NCI-H510A (cell line): Measurements from ENCODE around the gene FAM162B.
"Not testable (repeated sequence)": the region's sequence is repeated elsewhere in the genome, so short reads cannot be mapped to it uniquely, and the experiment has no call there.

Experiments used
- DNase-seq: peaks from one replicate; lab custom pipeline; 2025; lab: John Stamatoyannopoulos, UW

The FAM162B gene

DNA sequence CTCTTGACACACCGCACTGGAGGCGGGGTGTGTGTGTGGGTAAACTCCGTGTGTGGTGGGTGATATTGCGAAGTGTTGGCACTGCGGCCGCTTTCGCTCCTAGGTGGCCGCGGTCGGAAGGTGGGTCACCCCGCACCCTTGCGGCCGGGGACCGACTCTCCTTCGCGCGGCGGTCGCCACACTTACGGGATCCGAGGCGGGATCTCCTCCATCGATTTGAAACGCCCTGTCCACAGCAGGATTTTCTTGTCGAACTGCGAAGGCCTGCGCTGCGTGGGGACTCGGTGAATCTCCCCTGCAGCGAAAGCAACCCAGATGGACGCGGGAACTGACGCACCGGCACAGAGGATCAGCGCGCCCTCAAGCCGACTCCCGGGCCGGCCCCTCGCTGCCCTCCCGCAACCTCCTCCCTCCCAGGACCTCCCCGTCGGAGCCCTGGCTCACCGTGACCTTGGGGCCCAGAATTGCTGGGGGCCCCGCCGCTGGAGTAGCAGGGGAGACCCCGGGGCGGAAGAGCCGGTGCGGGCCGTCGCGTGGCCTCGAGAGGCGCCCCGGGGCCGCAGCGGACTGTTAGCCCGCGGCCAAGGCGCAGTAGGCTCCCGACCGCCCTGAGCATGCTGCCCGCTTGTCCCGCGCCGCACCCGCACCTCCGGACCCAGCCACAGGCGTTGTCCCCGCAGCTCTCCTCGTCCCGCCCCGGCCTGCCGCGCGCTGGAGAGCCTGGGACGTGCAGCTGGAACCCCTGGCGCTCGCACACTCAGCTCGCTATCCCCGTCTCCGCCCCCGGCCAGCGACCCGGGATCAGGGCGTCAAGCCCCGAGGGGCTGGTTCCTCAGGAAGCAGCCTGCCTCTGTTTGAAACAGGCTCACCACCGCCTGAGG, at the start of gene FAM162B:
Gene FAM162B (minus strand): TSS at position 759 of the 881 bp plus-strand sequence. CDS start 143 bp downstream, at position 616.
- no peak for DNase-seq

DNA sequence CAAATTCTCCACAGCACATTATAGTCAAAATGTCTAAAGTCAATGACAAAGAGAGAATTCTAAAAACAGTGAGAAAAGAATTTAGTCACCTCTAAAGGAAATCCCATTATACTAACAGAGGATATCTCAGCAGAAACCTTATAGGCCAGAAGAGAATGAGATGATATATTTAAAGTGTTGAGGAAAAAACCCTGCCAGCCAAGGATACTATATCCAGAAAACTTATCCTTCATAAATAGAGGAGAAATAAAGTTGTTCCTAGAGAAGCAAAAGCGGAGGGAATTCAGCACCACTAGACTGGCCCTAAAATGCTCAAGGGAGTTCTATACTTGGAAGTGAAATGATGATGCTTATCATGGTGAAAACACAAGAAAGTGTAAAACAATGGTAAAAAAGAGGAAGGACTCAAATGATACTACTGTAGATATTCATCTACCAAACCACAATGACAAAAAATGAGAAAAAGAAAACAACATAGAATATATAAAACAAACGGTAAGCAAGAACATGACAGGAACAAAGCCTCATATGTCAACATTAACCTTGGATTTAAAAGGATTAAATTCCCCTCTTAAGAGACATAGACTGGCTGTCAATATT, 46.6 kb upstream of the FAM162B start:
- no peak for DNase-seq

DNA sequence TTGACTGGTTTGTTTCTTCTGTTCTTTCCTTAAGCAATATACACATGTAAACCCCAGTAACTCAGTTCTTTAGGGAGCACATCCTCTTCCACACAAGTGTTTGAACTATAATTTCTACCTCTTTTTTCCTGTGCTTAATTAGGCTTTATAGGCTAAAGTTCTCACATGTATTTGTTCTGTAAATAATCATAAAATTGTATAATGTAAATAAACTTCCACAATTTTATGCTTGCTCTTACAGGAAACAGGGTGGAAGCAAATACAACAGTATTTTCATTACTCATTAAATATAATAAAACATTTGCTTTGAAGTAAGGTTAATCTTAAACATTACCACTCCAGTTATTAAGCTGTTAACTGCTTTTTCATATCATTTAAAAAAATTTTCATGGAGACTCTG, 36.5 kb upstream of the FAM162B start:
- DNase-seq: no peak

DNA sequence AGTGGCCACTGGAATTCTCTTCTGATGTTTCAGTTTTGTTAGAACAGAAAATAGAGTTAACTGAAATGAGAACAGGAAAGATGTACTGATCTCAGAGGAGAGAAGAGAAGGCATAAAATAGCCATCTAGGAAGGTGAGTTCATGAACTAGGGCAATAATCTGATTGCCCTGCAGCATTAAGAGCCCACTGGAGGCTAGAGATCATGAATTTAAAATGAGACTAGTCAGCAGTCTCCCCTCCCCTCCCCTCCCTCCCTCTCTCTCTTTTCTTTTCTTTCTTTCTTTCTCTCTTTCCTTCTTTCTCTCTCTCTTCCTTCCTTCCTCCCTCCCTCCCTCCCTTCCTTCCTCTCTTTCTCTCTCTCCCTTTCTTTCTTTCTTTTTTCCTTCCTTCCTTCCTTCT, 34.4 kb upstream of the FAM162B start:
- DNase-seq: no peak

DNA sequence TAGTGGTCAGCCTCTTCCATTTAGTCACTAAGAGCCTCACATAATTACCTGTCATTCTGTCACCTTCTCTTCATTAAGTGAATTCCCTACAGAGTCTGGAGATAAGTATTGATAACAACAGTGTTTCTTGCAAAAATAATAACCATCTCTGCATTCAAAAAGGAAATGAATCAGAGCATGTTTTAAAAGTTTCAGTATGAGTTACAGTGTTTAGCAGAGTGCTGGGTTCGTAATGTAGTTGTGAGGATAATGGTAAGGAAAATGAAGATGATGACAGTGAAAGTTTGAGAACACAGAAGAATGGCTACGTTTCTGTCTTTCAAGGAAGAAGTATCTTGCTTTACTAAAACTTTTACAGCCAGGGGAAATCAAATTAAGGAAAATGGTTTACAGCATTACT, 32.1 kb upstream of the FAM162B start:
- no peak for DNase-seq

DNA sequence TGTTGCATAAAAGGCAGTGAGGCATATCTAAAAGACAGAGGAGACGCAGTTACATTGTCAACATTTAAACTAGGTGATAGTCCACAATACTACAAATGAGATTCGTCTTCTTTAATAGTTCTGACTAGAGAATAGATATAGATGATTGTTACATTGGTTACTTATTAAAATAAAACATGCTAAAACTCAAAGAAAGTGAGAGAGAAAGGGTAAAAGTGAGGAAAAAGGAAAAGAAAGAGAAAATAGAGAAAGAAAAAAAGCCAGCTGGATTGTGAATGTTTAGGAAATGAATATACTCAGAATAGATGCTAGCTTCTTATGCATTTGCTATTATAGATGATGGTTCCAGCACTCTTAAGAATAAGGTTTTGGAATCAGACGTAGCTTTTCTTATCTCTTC, 27.7 kb upstream of the FAM162B start:
- DNase-seq: no peak

- DNase-seq: no peak
Measured at GRCh38 chr6:116783852-116784251, 18.3 kb upstream of the FAM162B start.

- no peak for DNase-seq
Measured at GRCh38 chr6:116779573-116780164, 14.2 kb upstream of the FAM162B start.

DNA sequence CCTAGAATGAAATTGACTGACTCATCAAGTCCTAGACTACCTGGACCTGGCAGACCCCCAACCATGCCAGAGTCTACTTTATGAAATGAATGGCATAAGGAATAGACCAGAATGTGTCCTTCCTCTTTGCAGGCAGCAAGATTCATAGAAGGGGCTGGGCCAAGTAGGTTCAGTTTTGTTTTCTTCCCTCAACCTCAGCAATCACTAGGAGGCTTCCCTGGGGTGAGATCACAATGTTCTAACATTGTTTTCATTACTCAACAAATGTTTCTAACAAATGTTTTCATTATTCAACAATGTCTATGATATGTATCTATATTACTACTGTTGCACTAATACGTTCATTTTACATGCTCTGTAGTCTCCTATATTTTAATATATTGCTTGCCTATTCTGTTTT, 8.4 kb upstream of the FAM162B start:
- no peak for DNase-seq

- no peak for DNase-seq
Measured at GRCh38 chr6:116772450-116772849, 6.9 kb upstream of the FAM162B start.

DNA sequence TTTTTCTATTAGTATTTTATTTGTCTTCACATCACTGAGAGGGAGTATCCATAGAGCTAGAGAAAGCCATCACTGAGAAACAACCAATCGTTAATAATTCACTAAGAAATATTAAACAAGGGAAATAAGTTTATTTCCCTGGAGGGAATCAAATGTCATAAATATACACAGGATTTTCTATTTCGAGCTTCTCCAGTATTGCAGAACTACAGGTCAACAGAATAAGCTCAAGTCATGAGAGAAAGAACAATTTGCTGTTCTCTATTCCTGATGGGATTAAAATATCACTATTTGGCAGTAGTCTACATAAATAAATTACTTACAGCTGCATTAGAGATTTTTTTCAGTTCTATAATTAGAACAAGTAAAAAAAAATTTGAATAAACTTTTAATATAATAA, 2.2 kb upstream of the FAM162B start:
- no peak for DNase-seq

- DNase-seq: no peak
Measured at GRCh38 chr6:116766506-116767176, 1.1 kb upstream of the FAM162B start.

DNA sequence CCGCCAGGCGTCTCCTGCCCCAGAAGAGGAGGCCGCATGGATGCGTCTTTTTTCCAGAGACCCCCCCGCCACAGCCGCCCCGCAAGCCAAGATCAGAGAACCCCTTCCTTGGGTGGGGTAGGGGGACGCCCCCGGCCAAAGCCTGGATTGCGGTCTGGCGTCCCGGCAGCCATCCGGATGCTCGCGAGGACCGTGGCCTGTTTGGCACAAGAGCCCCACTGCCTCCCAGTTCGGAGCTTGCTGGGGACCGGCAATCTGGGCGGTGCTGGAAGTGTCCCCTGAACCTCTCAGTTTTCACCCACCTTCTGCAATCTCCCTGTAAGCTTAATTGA, 924 bp downstream of the FAM162B start:
- no peak for DNase-seq

- DNase-seq: no peak
Measured at GRCh38 chr6:116763906-116764628, 1.5 kb downstream of the FAM162B start.

DNA sequence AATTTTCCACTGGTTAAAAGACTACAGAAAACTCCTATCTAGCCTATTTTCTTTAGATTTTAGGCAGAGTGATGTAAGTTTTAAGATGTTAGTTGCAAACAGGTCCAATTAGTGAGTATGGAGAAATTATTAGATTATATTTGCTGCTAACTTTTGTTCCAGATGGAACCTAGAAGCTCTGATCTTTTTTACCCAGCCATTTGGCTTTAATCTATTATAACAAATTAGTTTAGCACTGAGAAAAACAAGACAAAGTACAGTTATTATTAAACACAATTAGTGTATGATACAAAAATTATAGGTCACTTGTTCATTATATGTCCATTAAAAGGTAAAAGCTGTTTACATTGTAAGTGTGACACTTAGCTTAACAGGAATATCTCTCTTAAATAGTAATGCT, 2.5 kb downstream of the FAM162B start:
- DNase-seq: no peak

DNA sequence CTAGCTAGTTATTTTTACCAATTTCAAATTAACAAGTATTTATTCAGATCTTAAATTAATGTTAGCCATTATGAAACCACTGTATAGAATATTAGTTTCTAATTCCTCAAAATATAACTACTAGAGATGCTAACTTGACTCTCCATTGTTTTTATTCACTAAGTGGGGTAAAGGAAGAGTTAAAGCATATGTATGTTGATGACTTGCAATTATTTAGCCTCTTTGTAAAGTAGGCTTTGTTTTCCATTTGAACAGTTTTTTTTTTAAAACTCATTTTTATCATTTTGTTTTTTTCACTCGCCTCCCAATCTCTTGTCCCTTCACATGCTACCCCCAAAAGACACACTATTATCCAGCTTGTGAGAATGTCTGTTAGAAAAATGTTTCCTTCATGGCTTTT, 3.3 kb downstream of the FAM162B start:
- DNase-seq: no peak

GRCh38 chr6:116761779-116762178, 3.7 kb downstream of the FAM162B start:
- no peak for DNase-seq

- DNase-seq: no peak
Measured at GRCh38 chr6:116745176-116745575, 20.3 kb downstream of the FAM162B start.

GRCh38 chr6:116741571-116741970, 23.9 kb downstream of the FAM162B start:
- no peak for DNase-seq

GRCh38 chr6:116740486-116740885, 25.0 kb downstream of the FAM162B start:
- not testable (repeated sequence) for DNase-seq

- no peak for DNase-seq
Measured at GRCh38 chr6:116737004-116737403, 28.5 kb downstream of the FAM162B start.

DNA sequence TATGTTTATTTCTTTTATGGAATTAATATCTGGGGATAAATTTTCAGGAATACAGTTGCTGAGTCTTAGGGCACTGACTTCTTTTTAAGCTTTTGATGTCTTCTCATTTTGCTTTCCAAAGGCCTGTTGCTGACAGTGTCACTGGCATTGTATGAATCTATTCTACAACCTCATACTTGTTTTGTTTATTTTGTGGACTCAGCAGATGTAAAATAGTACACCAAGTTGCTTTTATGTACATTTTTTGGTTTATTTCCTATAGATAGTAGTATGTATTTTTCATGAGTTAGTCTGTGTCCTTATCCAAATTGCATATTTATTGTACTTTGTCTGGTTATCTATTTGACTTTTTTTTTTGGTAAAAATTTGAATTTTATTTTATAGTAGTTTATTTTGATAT, 35.0 kb downstream of the FAM162B start:
- no peak for DNase-seq
